GM13976 (cell line): ENCODE data around the gene IFITM1.
"Not testable (repeated sequence)": the region's sequence is repeated elsewhere in the genome, so short reads cannot be mapped to it uniquely, and the experiment has no call there.

Experiments
- DNase-seq: peaks from one replicate; pipeline ENCODE4 v3.0.0; 2012; ENCODE audit warnings: low spot score
- CTCF ChIP-seq: IDR thresholded peaks from 2 replicates; pipeline ENCODE4 v1.5.1; 2012; ENCODE audit warnings: borderline replicate concordance, mild to moderate bottlenecking; ENCODE audit not compliant: insufficient read depth; ENCODE audit errors: extremely low read depth, missing control alignments, control extremely low read depth
- in situ Hi-C: fragments of 300-500 bp; cut with MboI; formaldehyde crosslinking; loops from one replicate; pipeline ENCODE4 v1.12.0; 2022; ENCODE audit warnings: low sequenced_read_pairs, mixed read lengths, inconsistent platforms; ENCODE audit not compliant: unreplicated experiment

The IFITM1 gene

DNA sequence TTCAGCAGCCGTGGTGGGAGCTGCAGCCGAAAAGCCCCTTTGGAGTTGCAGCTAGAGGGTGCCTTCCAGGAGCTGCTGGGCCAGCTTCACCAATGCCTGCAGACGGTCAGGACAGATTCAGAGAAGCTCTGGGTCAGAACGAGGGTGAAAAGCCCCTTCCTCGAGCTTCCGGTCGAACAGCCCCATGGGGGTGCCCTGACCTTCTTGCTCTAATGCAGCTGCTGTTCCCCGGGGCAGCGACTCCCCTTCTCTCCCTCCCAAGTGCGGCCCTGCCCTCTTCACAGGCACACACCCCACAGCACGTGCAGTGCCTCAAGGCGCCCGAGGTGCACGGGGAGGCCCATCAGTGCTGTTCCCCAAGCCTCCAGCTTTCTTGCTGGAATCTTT, 16.5 kb downstream of the IFITM1 start:
- in situ Hi-C loops: no loop called here
- TF ChIP-seq CTCF: no peak
- no peak for DNase-seq

DNA sequence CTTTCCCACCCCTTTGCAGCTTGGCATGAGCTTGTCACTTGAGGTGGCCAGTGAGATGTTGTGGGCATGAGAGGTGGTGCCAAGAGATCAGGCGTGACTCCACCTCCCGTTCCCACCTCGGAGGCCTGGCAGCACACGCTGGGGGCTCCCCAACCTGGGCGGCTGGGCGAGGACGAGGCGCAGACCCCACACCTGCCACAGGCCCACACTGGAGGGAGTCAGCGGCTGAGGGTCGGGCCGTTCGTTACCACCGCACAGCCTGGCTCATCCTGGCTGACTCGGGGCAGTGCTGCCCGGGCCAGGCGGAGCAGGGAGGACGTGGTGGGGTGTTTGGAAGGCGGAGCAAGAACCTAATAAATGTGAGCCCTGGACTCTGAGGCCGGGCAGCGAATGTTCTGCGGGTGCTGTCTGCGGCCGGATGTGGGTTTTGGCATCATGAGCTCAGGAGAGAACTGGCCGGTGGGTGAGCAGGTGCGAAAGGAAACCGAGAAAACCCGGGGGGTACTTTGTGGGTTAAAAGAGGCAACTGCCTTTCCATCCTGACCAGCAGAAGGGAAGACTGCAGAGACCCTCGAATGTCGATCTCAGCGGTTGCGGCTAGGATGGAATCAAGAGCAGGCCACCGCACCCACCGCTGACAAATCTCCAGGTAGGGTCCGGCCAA, 17.0 kb downstream of the IFITM1 start:
- TF ChIP-seq CTCF: no peak
- in situ Hi-C loops: no loop called here
- DNase-seq: no peak

DNA sequence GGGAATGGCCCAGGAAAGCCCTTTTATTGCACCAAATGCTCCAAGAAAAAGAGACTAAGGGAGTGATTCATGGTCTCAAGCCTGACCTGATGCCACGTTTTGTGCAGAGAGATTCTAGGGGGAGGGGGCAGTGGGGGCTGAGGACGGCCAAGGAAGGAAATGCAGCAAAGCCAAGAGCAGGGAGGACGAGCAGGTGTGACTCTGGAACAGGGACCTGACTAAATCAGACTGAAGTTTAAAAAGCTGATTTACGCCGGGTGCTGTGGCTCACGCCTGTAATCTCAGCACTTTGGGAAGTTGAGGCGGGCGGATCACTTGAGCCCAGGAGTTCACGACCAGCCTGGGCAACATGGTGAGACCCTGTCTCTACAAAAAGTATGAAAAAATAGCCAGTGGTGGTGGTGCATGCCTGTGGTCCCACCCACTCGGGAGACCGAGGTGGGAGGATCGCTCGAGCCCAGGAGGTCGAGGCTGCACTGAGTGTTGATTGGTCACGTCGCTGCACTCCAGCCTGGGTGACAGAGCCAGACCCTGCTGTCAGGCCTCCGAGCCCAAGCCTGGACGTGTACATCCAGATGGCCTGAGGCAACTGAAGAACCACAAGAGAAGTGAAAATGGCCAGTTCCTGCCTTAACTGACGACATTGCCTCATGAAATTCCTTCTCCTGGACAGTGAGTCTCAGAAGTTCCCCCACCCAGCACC, 17.7 kb downstream of the IFITM1 start:
- TF ChIP-seq CTCF: no peak
- DNase-seq: no peak
- in situ Hi-C loops: no loop called here

GRCh38 chr11:332651-333480, 19.0 kb downstream of the IFITM1 start:
- no peak for DNase-seq
- no peak for TF ChIP-seq CTCF
- in situ Hi-C loops: no loop called here

GRCh38 chr11:333616-334263, 19.9 kb downstream of the IFITM1 start:
- DNase-seq, in situ Hi-C loops: not testable (repeated sequence)

DNA sequence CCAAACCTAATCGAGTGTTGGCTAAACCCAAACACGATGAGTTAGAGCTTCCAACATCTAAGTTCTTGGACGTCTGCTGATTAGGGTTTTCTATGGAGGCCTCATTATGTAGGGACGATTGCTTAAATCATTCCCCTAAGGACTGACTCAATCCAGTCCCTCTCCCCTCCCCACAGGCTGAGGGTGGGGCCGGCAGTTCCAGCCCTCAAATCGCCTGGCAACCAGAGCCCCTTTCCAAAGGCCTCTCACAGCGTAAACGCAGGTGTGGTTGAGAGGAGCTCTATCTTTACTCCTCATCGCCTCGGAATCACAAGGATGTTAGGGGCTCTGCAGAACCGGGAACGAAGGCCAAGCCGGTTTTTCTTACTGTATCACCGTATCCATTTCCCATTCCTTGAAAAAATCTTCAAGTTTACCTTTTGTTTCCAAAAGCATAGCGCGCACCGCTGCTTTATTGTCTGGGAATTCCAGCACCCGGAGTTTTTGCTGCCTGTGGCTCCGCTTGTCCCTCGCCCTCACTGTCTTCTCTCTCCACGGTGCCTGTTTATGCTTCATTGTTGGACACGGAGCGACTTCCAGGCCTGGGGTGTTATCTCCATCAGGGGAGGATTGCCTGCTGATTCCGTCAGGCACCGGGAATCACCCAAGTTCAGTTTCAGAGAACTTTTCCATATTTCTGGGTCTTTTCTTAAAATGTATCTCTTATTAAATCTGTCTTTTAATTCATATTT, 20.6 kb downstream of the IFITM1 start:
- DNase-seq: no peak
- no peak for TF ChIP-seq CTCF
- in situ Hi-C loops: no loop called here
